Jurkat, Clone E6-1 (cell line): ENCODE results near the gene CDON.

ENCODE experiments used
- DNase-seq: peaks from one replicate; pipeline ENCODE4 v3.0.0-alpha.2; 2011; ENCODE audit warnings: low read depth, low spot score
- H3K4me3 ChIP-seq: 2 replicates; pipeline ENCODE4 v1.5.1; 2011; ENCODE audit warnings: mild to moderate bottlenecking, low read length, control low read depth, moderate library complexity

The CDON gene

DNA sequence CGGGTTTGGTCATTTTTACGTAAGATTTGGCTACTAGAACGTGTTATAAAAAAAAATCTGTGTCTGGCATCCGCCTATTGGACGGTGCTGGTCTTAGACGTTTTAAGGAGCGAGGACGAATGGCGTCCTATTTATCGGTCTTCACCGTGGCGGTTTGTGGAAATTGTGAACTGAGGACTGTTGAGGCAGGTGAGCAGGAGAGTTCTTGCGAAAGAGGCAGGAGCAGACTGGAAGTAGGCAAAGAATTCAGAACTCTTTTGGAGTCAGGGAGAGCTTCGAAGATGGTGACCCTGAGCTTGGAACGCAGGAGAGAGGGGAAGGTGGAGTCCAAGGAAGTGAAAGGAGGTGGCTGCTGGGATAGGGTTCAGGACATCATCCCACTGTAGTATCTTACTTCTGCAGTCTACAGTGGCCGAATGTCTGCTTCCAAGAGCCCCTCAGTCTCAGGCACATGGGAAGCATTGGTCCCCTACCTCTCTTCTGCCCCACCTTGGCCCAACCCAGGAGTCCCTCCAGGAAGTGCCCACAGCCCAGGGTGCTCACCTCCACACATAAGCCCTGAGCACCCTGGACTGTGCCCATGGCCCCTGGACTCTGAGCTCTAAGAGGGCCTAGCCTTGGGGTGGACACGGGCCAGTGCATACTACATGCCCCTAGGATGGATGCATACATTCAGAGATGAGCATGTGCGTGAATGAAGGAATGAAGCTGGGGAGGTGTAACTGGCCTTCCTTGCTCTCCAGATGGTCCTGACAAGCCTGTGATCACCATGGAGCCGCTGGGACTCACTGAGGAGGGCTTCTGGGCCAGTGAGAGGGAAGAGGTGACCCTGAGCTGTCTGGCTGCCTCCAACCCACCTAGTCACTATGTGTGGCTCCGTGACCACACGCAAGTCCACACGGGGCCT lies 113.1 kb downstream of the CDON start:
- DNase-seq: no peak
- no peak overlapping the region for H3K4me3 ChIP-seq

- DNase-seq: no peak
- H3K4me3 ChIP-seq: no peak overlapping the region
Measured at GRCh38 chr11:125948278-125949051, 114.2 kb downstream of the CDON start.

- peak; percentile 47 for DNase-seq
Measured at GRCh38 chr11:125947419-125948277, 115.0 kb downstream of the CDON start.

DNA sequence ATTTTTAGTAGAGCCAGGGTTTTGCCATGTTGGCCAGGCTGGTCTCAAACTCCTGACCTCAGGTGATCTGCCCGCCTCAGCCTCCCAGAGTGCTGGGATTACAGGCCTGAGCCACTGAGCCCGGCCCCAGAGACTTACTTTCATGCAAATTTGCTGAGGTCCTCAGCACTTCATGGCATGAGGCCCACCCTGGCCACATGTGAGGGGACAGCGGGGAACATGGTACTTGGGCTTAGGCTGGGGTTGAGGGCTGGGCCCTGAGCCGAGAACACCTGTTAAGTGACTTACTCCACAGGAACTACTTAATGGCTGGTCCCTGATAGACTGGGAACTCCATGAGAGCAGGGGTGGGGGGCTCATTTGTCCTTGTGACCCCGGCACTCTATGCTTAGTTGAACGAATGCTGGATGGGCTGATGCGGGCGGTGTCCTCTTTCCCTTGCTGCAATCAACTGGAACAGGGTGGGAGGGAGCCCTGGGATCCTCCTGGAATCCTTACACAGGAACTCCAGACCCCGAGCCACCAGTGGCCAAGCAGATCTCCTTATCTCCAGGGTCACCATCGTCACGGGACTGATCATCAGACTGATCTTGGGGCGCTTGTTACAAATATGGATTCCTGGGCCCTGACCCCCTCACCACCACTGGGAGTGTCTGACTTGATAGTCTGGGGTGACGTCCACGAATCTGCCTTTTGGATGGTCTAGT lies 115.8 kb downstream of the CDON start:
- no peak overlapping the region for H3K4me3 ChIP-seq
- DNase-seq: no peak

More at GRCh38 chr11:125947419-125948277, 115.0 kb downstream of the CDON start:
- no peak overlapping the region for H3K4me3 ChIP-seq

DNA sequence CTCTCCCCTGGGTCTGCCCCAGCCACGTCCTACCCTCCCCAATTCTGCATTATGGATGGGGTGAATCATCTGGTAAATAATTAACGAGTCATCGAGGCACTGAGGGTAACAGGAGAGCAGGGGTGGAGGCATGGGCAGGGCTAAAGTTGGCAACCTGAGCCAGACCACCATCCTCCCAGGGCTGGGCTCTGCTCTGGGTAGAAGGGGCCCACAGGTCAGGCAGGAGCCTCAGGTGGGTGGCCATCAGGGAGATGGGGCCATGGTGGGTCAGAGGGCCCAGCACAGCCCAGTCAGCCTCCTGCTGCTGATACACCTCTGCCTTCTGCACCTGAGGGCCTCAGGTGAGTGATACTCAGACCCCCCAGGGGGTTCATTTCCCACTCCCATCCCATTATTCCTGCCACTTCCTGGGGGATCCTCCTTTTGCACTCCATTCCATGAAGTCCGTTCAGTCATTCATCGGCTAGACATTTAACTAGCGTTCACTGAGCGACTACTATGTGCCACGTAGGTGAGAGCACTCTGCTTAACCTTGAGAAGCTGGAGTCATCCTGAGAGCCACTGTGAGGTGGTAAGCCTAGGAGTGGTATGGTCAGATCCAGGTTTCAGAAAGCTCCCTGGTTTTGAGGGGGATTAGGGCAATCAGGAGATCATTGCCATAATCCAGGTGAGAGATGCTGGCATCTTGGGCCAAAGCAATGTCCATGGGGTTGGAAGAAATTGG lies 116.7 kb downstream of the CDON start, which contains the start of gene VSIG10L2:
Gene VSIG10L2 (plus strand): TSS at position 248 of the 724 bp plus-strand sequence. CDS start 12 bp downstream, at position 260.
- DNase-seq: no peak
- no peak within 1 kb of the TSS for H3K4me3 ChIP-seq

DNA sequence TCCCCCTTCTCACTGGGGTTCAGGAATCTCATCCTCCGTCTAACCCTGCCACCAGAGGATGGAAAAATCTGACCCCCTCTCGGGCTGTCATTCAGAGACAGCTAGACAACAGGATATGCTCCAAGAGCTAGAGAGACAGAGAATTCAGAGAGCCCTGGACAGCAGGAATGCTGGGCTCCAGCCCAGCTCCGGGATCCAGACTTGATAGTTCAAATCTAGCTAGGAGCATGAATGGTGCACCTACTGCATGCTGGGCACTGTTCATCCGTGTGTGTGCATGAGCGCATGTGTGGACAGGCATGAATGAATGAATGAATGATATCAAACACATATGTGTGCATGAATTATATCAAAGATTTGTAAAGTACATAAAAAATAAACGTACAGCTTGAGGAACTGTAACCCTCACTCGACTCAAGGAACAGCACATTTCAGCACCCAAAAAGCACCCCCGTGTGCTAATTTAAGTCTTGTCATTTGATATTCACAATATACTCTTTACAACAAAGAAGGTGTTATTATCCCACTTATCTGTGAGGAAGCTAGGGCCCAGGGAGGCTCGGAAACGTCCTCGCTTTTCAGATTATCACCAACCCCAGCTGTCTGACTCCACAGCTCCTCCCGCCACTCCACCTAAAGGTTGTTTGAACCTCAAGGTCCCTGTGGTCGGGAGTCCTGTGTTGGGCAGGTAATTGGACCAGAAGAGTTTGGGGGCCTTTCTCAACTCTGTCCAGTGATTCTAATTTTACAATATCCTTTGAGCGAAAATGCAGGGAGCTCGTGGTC lies 117.5 kb downstream of the CDON start:
- no peak for DNase-seq
- no peak overlapping the region for H3K4me3 ChIP-seq

DNA sequence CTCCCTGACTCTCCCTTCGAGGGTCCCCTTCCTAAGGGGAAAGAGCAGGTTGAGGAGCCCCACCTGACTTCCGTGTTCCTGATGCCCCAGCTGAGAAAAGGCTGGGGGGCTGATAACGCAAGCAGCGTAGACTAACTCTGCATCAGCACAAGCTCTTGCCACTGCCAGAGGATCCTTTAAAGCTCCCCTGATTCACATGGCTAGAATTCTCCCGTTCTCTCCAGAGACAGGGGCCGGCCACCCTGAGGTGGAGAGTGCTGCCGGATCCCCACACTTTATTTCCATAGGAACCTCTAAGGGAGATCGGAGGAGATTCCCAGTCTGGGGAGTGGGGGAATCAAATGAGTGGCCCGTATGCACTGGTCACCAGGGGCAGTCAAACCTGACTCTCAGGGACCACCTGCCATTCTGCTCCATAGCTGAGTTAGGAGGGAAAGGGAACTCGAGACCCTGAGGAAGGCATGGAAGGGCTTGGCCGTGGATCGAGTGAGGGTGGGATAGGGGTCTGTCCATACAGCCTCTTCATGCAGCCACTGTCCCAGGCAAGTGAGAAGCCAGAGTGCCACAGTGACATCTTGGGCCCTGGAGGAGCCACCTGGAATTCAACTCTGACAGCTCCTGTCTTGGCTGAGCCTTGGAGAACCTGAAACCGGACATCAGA lies 118.2 kb downstream of the CDON start:
- no peak for DNase-seq
- H3K4me3 ChIP-seq: no peak overlapping the region

DNA sequence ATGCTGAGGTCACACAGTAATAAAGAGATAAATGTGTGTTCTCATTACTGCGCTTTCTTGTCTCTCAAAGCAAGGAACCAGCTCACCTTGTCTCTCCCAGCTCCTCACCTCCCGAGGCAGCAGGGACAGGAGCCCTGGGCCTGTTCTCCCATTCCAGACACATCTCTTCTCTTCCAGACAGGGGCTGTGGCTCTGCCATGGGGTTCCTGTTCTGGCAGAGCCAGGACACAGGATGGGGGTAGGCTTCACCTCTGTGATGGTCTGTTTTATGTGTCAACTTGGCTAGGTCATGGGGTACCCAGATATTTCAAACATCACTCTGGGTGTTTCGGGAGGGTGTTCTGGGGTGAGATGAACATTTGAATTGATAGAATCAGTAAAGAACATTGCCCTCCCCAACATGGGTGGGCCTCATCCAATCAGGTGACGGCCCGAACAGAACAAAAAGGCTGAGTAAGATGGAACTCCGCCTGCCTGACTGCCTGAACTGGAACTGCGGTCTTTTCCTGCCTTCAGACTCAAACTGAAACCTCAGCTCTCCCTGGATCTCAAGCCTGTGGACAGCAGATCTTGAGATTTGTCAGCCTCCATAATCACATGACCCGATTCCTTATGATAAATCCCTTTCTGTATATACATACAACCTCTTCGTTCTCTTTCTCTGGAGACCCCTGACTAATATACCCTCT lies 118.9 kb downstream of the CDON start:
- H3K4me3 ChIP-seq: no peak overlapping the region

GRCh38 chr11:125942771-125943428 lies 119.8 kb downstream of the CDON start:
- no peak overlapping the region for H3K4me3 ChIP-seq
- DNase-seq: no peak

More for the DNA sequence above, 118.9 kb downstream of the CDON start:
- no peak for DNase-seq

GRCh38 chr11:125941619-125942611 lies 120.8 kb downstream of the CDON start:
- DNase-seq: peak; percentile 45
- H3K4me3 ChIP-seq: no peak overlapping the region

DNA sequence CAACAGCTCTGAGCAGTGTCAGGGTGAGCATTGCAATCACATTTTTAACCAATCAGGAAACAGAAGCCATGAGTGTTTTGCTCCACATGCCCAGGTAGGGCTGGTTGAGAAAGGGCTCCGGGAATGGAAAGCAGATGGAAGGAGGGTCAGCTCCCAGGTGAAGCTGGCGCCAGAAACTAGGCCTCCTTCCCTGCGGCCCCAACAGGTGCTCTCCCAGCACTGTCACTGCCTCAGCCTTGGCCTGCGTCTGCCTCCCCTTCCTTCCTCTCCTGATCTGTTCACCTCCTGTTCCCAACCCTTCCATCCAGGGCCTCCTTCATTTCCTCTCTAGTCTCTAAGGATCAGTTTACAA lies 121.4 kb downstream of the CDON start:
- H3K4me3 ChIP-seq: no peak overlapping the region
- DNase-seq: no peak

DNA sequence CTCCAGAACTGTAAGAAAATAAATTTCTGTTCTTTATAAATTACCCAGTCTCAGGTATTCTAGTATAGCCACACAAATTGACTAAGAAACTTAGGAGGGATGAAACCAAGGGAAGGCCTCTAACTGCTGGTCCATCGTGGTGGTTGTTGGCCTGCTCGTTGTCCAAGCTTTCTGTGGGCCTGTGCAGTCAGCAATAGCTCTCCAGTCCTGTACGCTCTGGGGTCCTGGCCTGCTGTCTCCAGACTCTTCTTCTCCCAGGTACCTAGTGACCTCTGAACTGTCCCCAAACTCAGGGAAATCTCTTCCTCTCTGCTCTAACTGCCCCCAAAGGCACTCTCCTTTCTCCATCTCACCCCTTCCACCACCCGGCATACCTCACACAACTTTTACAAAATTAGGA lies 122.5 kb downstream of the CDON start:
- no peak overlapping the region for H3K4me3 ChIP-seq
- no peak for DNase-seq

DNA sequence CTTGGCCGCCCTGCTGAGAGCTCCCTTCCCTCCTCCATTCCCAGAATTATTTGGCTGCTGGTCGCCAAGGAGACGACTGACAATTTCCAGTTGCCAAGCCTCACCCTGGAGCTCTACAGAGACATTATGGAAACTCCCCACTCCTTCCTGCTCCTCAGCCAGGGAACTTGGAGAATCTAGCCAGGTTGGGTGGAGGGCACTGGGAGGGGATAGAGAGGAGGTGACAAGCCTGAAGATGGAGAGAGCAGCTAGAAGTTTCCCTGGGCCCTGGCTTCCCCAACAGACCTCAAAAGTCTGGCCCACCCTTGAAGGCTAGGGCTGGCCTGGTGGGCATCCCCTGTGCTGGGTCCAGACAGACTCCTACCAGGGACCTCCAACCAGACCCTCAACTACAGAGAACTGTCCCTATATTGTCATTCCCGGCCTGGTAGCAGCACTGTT lies 123.6 kb downstream of the CDON start:
- no peak for DNase-seq
- H3K4me3 ChIP-seq: no peak overlapping the region

DNA sequence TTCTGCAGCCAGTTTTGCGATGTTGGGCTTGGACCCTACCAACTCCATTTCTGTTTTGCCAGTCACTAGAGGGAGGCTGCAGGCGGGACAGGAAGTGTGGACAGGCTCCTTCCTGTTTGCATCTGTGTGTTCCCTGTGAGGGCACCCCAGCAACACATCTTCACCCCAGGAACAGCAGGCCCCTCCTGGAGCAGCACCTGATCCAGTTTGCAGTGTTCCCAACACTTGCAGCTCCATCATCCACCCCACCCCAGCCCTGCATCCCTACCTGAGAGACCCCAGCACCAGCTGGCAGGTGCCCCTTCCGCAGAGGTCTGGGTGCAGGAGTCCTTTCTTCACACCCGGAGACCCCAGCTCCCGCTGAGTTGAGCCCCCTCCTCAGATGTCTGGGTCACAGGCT lies 124.2 kb downstream of the CDON start:
- no peak overlapping the region for H3K4me3 ChIP-seq
- peak; percentile 30 for DNase-seq
